ENCODE data around the gene LGR4. TPM values are rescaled to one million over a fixed set of nuclear protein-coding genes. Genes with fewer than 3 reads are reported as not detected.

LGR4 gene
- total RNA-seq, 1 experiment from 2014 or later: 37.1 TPM

DNA sequence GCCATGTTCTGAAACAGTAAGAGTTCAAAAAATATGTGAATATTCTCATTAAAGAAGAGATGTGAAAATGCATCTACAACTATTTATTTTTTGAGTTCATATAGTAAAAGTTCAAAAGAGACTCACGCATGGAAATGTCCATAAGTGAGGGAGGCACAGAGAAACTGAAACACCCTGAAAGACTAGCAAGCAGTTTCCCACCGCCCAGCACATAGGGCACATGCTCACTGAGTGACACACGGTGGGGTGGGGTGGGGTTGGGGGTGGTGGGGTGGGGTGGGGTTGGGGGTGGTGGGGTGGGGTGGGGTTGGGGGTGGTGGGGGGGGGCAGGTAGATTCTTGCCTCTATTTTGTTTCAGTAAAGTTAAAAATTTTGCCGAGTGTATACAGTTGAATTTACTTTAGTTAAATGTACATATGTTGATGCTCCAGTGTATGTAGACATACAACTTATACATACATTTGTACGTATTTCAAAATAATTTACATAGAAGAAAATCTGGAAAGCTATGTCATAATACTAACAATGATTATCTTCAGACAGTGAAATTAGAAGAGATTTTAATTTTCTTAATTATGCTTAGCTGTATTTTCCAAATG lies 115.9 kb downstream of the LGR4 start:
- H3K4me1 ChIP-seq: peaks cover 15% of the 10 kb centered on the region
- CTCF ChIA-PET: no interaction called here
- H3K9me3 ChIP-seq: no peaks in the 10 kb centered on the region
- H3K36me3 ChIP-seq (ENCODE audit: control insufficient read depth, insufficient read depth, low read length): 0 out of 2 replicates have a peak, but pooled peaks cover 1% of the 10 kb centered on the region
- no peaks in the 10 kb centered on the region for H3K27me3 Mint-ChIP-seq (ENCODE audit: insufficient read depth, unreplicated experiment)
- DNase-seq: no peak
- H3K4me3 ChIP-seq (ENCODE audit: low read depth, low read length): no peak overlapping the region
- POLR2A ChIA-PET: no interaction called here
- no peaks in the 10 kb centered on the region for H3K9me3 Mint-ChIP-seq (ENCODE audit: unreplicated experiment)
- H3K4me3 Mint-ChIP-seq (ENCODE audit: unreplicated experiment): no peak overlapping the region
- TF ChIP-seq, protein P1, sequence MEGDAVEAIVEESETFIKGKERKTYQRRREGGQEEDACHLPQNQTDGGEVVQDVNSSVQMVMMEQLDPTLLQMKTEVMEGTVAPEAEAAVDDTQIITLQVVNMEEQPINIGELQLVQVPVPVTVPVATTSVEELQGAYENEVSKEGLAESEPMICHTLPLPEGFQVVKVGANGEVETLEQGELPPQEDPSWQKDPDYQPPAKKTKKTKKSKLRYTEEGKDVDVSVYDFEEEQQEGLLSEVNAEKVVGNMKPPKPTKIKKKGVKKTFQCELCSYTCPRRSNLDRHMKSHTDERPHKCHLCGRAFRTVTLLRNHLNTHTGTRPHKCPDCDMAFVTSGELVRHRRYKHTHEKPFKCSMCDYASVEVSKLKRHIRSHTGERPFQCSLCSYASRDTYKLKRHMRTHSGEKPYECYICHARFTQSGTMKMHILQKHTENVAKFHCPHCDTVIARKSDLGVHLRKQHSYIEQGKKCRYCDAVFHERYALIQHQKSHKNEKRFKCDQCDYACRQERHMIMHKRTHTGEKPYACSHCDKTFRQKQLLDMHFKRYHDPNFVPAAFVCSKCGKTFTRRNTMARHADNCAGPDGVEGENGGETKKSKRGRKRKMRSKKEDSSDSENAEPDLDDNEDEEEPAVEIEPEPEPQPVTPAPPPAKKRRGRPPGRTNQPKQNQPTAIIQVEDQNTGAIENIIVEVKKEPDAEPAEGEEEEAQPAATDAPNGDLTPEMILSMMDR (IDR thresholded peaks at IDR 0.05; ENCODE audit: insufficient read depth in 1 of 2, low read depth in 1 of 2, low read length in 1 of 2, severe bottlenecking in 1 of 2, unreplicated experiment in 1 of 2): no peak
- H3K36me3 Mint-ChIP-seq (ENCODE audit: insufficient read depth, unreplicated experiment): peaks cover 1% of the 10 kb centered on the region
- intact Hi-C loops (cut with micrococcal nuclease; ENCODE audit: unreplicated experiment): no loop called here
- H3K4me1 Mint-ChIP-seq (ENCODE audit: low read depth, unreplicated experiment): peaks cover 33% of the 10 kb centered on the region
- no peaks in the 10 kb centered on the region for H3K27me3 ChIP-seq (replicated peaks; ENCODE audit: control insufficient read depth, insufficient read depth, low read length)
- BruUV-seq (replicated peaks): no TSS peak
- H3K27ac Mint-ChIP-seq (ENCODE audit: unreplicated experiment): no peak overlapping the region

DNA sequence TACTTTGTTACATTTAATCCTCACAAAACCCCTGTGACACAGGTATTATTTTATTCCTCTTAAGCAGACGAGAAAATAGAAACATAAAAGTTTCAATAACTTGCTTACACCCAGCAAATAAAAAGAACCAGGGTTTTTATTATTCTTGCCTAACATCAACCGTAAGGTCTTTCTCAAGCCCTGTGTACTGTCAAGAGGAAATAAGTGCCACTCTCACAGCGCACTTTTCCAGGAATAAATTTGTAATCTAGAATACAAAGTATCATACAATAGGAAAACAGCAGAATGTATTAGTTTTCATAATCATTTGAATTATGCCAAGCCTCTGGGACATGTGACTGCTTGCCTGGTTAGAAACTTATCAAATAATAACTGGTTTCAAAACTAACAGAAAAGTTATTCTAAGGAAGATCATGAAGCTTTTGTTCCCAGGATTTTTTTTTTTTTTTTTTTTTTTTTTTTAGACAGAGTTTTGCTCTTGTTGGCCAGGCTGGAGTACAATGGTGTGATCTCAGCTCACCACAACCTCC lies 117.0 kb downstream of the LGR4 start:
- H3K4me1 ChIP-seq: peaks cover 24% of the 10 kb centered on the region
- POLR2A ChIA-PET: no interaction called here
- no peaks in the 10 kb centered on the region for H3K27me3 ChIP-seq (replicated peaks; ENCODE audit: control insufficient read depth, insufficient read depth, low read length)
- H3K9me3 ChIP-seq: no peaks in the 10 kb centered on the region
- Mint-ChIP-seq H3K9me3 (ENCODE audit: unreplicated experiment) (no peaks in the 10 kb centered on the region), H3K27me3 (ENCODE audit: insufficient read depth, unreplicated experiment) (no peaks in the 10 kb centered on the region), H3K36me3 (ENCODE audit: insufficient read depth, unreplicated experiment) (peaks cover 9% of the 10 kb centered on the region), H3K4me3 (ENCODE audit: unreplicated experiment) (no peak overlapping the region), H3K4me1 (ENCODE audit: low read depth, unreplicated experiment) (peaks cover 37% of the 10 kb centered on the region), H3K27ac (ENCODE audit: unreplicated experiment) (no peak overlapping the region)
- DNase-seq: no peak
- TF ChIP-seq, protein P1 (IDR thresholded peaks at IDR 0.05; ENCODE audit: insufficient read depth in 1 of 2, low read depth in 1 of 2, low read length in 1 of 2, severe bottlenecking in 1 of 2, unreplicated experiment in 1 of 2): no peak
- CTCF ChIA-PET: no interaction called here
- no peak overlapping the region for H3K4me3 ChIP-seq (ENCODE audit: low read depth, low read length)
- intact Hi-C loops (cut with micrococcal nuclease; ENCODE audit: unreplicated experiment): no loop called here
- 0 out of 2 replicates have a peak, but pooled peaks cover 1% of the 10 kb centered on the region for H3K36me3 ChIP-seq (ENCODE audit: control insufficient read depth, insufficient read depth, low read length)
- BruUV-seq (replicated peaks): no TSS peak

DNA sequence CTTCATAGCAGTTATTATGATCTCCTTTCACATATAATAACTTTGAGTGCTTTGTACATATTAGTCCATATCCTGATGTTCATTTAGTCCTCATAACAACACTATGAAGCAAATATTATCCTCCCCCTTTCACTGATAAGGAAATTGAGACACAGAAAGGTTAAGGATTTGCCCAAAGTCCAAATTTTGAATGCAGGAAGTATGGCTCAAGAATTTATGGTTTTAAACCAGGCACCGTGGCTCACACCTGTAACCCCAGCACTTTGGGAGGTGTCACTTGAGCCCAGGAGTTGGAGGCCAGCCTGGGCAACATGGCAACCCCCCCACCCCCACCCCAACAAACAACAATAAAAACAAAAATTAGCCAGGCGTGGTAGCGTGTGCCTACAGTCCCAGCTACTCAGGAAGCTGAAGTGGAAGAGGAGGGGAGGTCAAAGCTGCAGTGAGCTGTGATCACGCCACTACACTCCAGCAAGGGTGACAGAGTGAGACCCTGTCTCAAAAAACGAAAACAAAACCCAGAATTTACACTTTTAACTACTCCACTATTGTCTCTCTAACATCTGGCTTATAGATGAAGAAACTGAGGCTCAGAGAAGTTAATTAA lies 118.1 kb downstream of the LGR4 start:
- Mint-ChIP-seq H3K27me3 (ENCODE audit: insufficient read depth, unreplicated experiment) (no peaks in the 10 kb centered on the region), H3K4me1 (ENCODE audit: low read depth, unreplicated experiment) (peaks cover 46% of the 10 kb centered on the region), H3K4me3 (ENCODE audit: unreplicated experiment) (no peak overlapping the region), H3K9me3 (ENCODE audit: unreplicated experiment) (no peaks in the 10 kb centered on the region), H3K36me3 (ENCODE audit: insufficient read depth, unreplicated experiment) (peaks cover 9% of the 10 kb centered on the region), H3K27ac (ENCODE audit: unreplicated experiment) (peak overlapping the region; percentile 14)
- POLR2A ChIA-PET: no interaction called here
- Histone ChIP-seq H3K9me3 (no peaks in the 10 kb centered on the region), H3K4me3 (ENCODE audit: low read depth, low read length) (no peak overlapping the region), H3K4me1 (peaks cover 35% of the 10 kb centered on the region), H3K36me3 (ENCODE audit: control insufficient read depth, insufficient read depth, low read length) (0 out of 2 replicates have a peak, but pooled peaks cover 1% of the 10 kb centered on the region), H3K27me3 (replicated peaks; ENCODE audit: control insufficient read depth, insufficient read depth, low read length) (no peaks in the 10 kb centered on the region)
- DNase-seq: peak in 1 of 2 experiments; percentile 38
- CTCF ChIA-PET: interaction anchor here (0.7 kb wide), 1 partner anchor 187 kb away, joined by 5 read pairs; no protein-coding TSS in a partner anchor
- no TSS peak for BruUV-seq (replicated peaks)
- intact Hi-C loops (cut with micrococcal nuclease; ENCODE audit: unreplicated experiment): loop anchor here (1.0 kb wide), 2 partner anchors 9 to 20 kb away; partner anchors contain the start of gene CCDC34
- TF ChIP-seq, protein P1 (IDR thresholded peaks at IDR 0.05; ENCODE audit: insufficient read depth in 1 of 2, low read depth in 1 of 2, low read length in 1 of 2, severe bottlenecking in 1 of 2, unreplicated experiment in 1 of 2): no peak
